DOHH2 (cell line): ENCODE results near the gene DNMT3A.

ENCODE experiments used
- CTCF ChIP-seq: fragments of 200-600 bp; sonication (generic); IDR thresholded peaks from one replicate; pipeline ENCODE4 v1.5.1; 2014; ENCODE audit warnings: antibody characterized with exemption, mild to moderate bottlenecking, low read depth, low read length; ENCODE audit not compliant: poor library complexity, severe bottlenecking
- EZH2phosphoT487 ChIP-seq: fragments of 200-600 bp; sonication (generic); IDR thresholded peaks from 2 replicates; pipeline ENCODE4 v1.6.1; 2017; ENCODE audit warnings: borderline replicate concordance, mild to moderate bottlenecking, antibody characterized with exemption, low read length, moderate library complexity, mixed read lengths

DNA sequence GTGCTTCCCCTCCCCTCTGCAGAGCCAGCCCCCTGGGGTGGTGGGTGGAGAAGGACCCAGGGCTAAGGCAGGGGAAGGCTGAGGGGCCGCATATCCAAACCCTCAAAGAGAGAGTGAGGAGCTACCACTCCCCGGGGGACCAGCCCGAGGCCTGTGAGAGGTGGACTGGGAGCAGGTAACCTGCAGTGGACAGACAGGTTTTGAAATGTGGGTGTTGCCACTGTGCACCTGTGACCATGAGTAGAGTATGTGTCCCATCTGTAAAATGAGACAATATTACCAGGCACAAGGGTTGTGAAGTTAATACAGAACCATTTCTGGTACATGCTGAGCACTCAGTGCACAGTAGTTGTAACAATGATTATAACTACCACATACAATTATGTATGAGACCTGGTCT lies 122.1 kb downstream of the DNMT3A start:
- no peak for TF ChIP-seq CTCF
- no peak for TF ChIP-seq EZH2phosphoT487
